Vagina (tissue), 2 donors: Measurements from ENCODE around the gene CTNNA3. TPM values are rescaled to one million over a fixed set of nuclear protein-coding genes. Genes with fewer than 3 reads are reported as not detected.

Experiments
- DNase-seq, 2 donors: peaks; one replicate each; pipeline ENCODE4 v3.0.0-alpha.2; 2017; ENCODE audit errors: extremely low spot score in 2 of 2
- H3K27ac ChIP-seq: fragments of 200-600 bp; sonication (generic); one replicate; pipeline ENCODE4 v1.5.1; 2019
- H3K27me3 ChIP-seq: fragments of 200-600 bp; sonication (generic); one replicate; pipeline ENCODE4 v1.5.1; 2019
- H3K36me3 ChIP-seq, 2 donors: fragments of 200-600 bp; sonication (generic); one replicate each; pipeline ENCODE4 v1.5.1; 2017 to 2019
- H3K4me1 ChIP-seq: fragments of 200-600 bp; sonication (generic); one replicate; pipeline ENCODE4 v1.5.1; 2019
- H3K4me3 ChIP-seq, 2 donors: fragments of 200-600 bp; sonication (generic); 1 replicate in 1 of 2; 2 replicates in 1 of 2; pipeline ENCODE4 v1.5.1; 2016 to 2019
- H3K9me3 ChIP-seq: fragments of 200-600 bp; sonication (generic); one replicate; pipeline ENCODE4 v1.5.1; 2019
- CTCF ChIP-seq, 3 experiments: fragments of 450-650 bp in 2 of 3; fragments of 200-600 bp in 1 of 3; sonication (generic) in 1 of 3; IDR thresholded peaks; one replicate each; pipeline ENCODE4 v1.5.1; 2017 to 2019; ENCODE audit warnings: antibody characterized with exemption in 3 of 3, mild to moderate bottlenecking in 2 of 3, moderate library complexity in 2 of 3
- POLR2A ChIP-seq, 2 donors: fragments of 450-650 bp; IDR thresholded peaks; one replicate each; pipeline ENCODE4 v1.6.1; 2017; ENCODE audit warnings: antibody characterized with exemption in 2 of 2, mild to moderate bottlenecking in 2 of 2, moderate library complexity in 2 of 2
- POLR2AphosphoS5 ChIP-seq, 2 donors: sonication (generic); formaldehyde crosslinking; IDR thresholded peaks; one replicate each; pipeline ENCODE4 v1.9.0; 2017; ENCODE audit warnings: antibody characterized with exemption in 2 of 2, mild to moderate bottlenecking in 2 of 2, low read depth in 1 of 2; ENCODE audit not compliant: insufficient read depth in 1 of 2
- intact Hi-C: fragments of 100-400 bp; cut with DNase I; formaldehyde crosslinking; loops from one replicate; pipeline ENCODE4 v1.15.1; 2023
- total RNA-seq: library from RNA; depleted of rRNA; stranded (reverse); fragments of >200 nt; gene quantifications from one replicate; pipeline ENCODE4 v1.2.3, GENCODE V29; 2016

CTNNA3 gene
- total RNA-seq, 1 donor from 2014 or later: 0.98 TPM

- DNase-seq: no peak
- no peak for TF ChIP-seq POLR2AphosphoS5 (IDR thresholded peaks at IDR 0.05; ENCODE audit: insufficient read depth in 1 of 2, low read depth in 1 of 2)
- no peak for TF ChIP-seq POLR2A (IDR thresholded peaks at IDR 0.05)
- TF ChIP-seq CTCF (IDR thresholded peaks at IDR 0.05): no peak
- Histone ChIP-seq H3K36me3 (no peaks in the 10 kb centered on the region), H3K27ac (no peak overlapping the region), H3K9me3 (no peaks in the 10 kb centered on the region), H3K4me1 (no peaks in the 10 kb centered on the region), H3K4me3 (no peak overlapping the region), H3K27me3 (no peaks in the 10 kb centered on the region)
- intact Hi-C loops: no loop called here
Observed at GRCh38 chr10:66837335-66837734, 858.7 kb downstream of the CTNNA3 start.

GRCh38 chr10:66836771-66837170 lies 859.2 kb downstream of the CTNNA3 start:
- H3K4me3 ChIP-seq: no peak overlapping the region
- no peak for DNase-seq
- H3K9me3 ChIP-seq: no peaks in the 10 kb centered on the region
- no peaks in the 10 kb centered on the region for H3K36me3 ChIP-seq
- H3K4me1 ChIP-seq: no peaks in the 10 kb centered on the region
- no peak for TF ChIP-seq CTCF (IDR thresholded peaks at IDR 0.05)
- TF ChIP-seq POLR2AphosphoS5 (IDR thresholded peaks at IDR 0.05; ENCODE audit: insufficient read depth in 1 of 2, low read depth in 1 of 2): no peak
- no peak for TF ChIP-seq POLR2A (IDR thresholded peaks at IDR 0.05)
- H3K27me3 ChIP-seq: no peaks in the 10 kb centered on the region
- no peak overlapping the region for H3K27ac ChIP-seq
- intact Hi-C loops: no loop called here

GRCh38 chr10:66836057-66836456 lies 859.9 kb downstream of the CTNNA3 start:
- H3K4me1 ChIP-seq: no peaks in the 10 kb centered on the region
- H3K9me3 ChIP-seq: no peaks in the 10 kb centered on the region
- no peaks in the 10 kb centered on the region for H3K27me3 ChIP-seq
- DNase-seq: no peak
- H3K4me3 ChIP-seq: no peak overlapping the region
- H3K27ac ChIP-seq: no peak overlapping the region
- intact Hi-C loops: no loop called here
- TF ChIP-seq POLR2A (IDR thresholded peaks at IDR 0.05): no peak
- no peak for TF ChIP-seq POLR2AphosphoS5 (IDR thresholded peaks at IDR 0.05; ENCODE audit: insufficient read depth in 1 of 2, low read depth in 1 of 2)
- no peak for TF ChIP-seq CTCF (IDR thresholded peaks at IDR 0.05)
- H3K36me3 ChIP-seq: no peaks in the 10 kb centered on the region

- no peak overlapping the region for H3K4me3 ChIP-seq
- no peaks in the 10 kb centered on the region for H3K27me3 ChIP-seq
- no peak overlapping the region for H3K27ac ChIP-seq
- no peak for TF ChIP-seq POLR2A (IDR thresholded peaks at IDR 0.05)
- intact Hi-C loops: no loop called here
- no peaks in the 10 kb centered on the region for H3K36me3 ChIP-seq
- no peaks in the 10 kb centered on the region for H3K9me3 ChIP-seq
- H3K4me1 ChIP-seq: no peaks in the 10 kb centered on the region
- DNase-seq: no peak
Observed at GRCh38 chr10:66835400-66835799, 860.6 kb downstream of the CTNNA3 start.

- Histone ChIP-seq H3K27ac (no peak overlapping the region), H3K27me3 (no peaks in the 10 kb centered on the region), H3K4me1 (no peaks in the 10 kb centered on the region), H3K4me3 (no peak overlapping the region), H3K36me3 (no peaks in the 10 kb centered on the region), H3K9me3 (no peaks in the 10 kb centered on the region)
- intact Hi-C loops: no loop called here
- TF ChIP-seq POLR2A (IDR thresholded peaks at IDR 0.05) (no peak), POLR2AphosphoS5 (IDR thresholded peaks at IDR 0.05; ENCODE audit: insufficient read depth in 1 of 2, low read depth in 1 of 2) (no peak), CTCF (IDR thresholded peaks at IDR 0.05) (no peak)
- no peak for DNase-seq
Observed at GRCh38 chr10:66834802-66835201, 861.2 kb downstream of the CTNNA3 start.

GRCh38 chr10:66833861-66834260 lies 862.1 kb downstream of the CTNNA3 start:
- TF ChIP-seq POLR2AphosphoS5 (IDR thresholded peaks at IDR 0.05; ENCODE audit: insufficient read depth in 1 of 2, low read depth in 1 of 2): no peak
- TF ChIP-seq CTCF (IDR thresholded peaks at IDR 0.05): no peak
- TF ChIP-seq POLR2A (IDR thresholded peaks at IDR 0.05): no peak
- no peak overlapping the region for H3K4me3 ChIP-seq
- DNase-seq: no peak
- no peaks in the 10 kb centered on the region for H3K4me1 ChIP-seq
- intact Hi-C loops: no loop called here
- no peaks in the 10 kb centered on the region for H3K36me3 ChIP-seq
- no peak overlapping the region for H3K27ac ChIP-seq
- no peaks in the 10 kb centered on the region for H3K9me3 ChIP-seq
- no peaks in the 10 kb centered on the region for H3K27me3 ChIP-seq
